ENCODE results near the gene TLL1. TPM values are rescaled to one million over a fixed set of nuclear protein-coding genes. Genes with fewer than 3 reads are reported as not detected.

TLL1 gene
- total RNA-seq, 1 experiment from 2014 or later, result not detected

DNA sequence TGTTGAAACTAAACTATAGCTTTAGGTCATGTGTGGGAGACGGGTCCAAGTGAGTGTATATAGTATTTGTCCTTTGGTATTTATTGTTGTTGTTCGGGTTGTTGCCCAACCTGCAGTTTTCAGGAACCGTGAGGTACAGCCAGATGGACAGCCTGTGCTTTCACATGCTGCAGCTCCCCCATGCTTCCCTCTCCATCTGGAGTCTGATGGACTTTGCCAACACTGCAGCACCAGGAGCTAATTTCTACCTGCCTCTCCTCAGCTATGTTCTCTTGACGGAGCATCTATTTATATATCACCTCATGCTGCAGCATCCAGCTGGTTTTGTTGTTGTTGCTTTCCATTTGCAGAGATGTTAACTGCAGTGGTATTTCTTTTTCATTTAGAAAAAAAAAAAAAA, 80.1 kb downstream of the TLL1 start:
- in situ Hi-C loops (cut with HindIII; ENCODE audit: low pct_unique_long_range_greater_than_20kb, low sequenced_read_pairs), result no loop called here

DNA sequence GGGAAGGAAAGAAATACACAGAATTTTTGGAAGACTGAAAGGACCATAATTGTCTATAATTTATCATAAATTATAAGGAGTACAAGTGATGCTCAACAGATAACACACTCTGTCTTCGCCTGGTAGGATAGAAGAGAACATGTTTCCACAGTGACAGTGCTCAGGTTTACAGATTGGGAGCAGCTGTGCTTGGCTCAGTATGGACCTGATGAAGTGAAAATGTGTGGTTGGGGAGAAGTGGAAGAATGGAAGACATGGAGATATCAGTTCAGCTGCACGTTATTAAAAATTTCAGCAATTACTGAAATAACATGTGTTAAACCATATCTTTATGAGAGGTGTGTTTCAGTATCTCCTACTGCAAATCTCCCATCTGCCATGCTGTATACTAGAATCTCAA, 90.6 kb downstream of the TLL1 start:
- in situ Hi-C loops (cut with HindIII; ENCODE audit: low pct_unique_long_range_greater_than_20kb, low sequenced_read_pairs), result no loop called here
- no peak for DNase-seq (ENCODE audit: low read depth, low spot score)

More for the DNA sequence above, 80.1 kb downstream of the TLL1 start:
- no peak for DNase-seq (ENCODE audit: low read depth, low spot score)

DNA sequence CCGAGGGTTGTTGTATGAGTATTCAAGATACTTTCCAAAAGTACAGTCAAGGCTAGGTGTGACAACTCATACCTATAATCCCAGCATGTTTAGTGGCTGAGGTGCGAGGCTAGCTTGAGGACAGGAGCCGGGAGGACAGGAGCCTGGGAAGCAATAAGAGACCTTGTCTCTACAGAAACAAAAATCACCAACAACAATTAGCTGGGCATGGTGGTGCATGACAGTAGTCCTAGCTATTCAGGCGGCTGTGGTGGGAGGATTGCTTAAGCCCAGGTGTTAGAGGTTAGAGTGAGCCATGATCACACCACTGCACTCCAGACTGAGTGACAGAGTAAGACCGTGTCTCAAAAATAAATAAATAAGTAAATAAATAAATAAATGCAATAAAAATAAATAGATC, 91.6 kb downstream of the TLL1 start:
- DNase-seq (ENCODE audit: low read depth, low spot score), result no peak
- in situ Hi-C loops (cut with HindIII; ENCODE audit: low pct_unique_long_range_greater_than_20kb, low sequenced_read_pairs), result no loop called here

DNA sequence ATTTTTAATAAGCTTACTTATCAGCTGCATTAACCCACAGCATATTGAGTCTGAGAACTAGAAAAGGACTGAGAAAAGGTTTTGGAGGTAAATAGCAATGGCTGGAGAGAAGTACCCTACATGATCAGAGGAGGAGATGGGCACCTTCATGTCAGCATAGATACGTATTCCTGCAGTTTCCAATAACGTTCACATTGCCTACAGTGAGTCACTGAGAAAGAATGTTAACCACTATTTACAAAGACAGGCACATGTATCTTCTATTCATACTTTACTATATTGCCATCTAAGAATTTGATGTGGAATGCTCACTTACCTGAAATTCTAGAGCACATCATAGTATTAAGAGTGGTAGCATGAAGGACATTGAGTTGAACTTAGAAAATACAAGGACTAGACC, 92.5 kb downstream of the TLL1 start:
- no peak for DNase-seq (ENCODE audit: low read depth, low spot score)
- in situ Hi-C loops (cut with HindIII; ENCODE audit: low pct_unique_long_range_greater_than_20kb, low sequenced_read_pairs), result no loop called here

DNA sequence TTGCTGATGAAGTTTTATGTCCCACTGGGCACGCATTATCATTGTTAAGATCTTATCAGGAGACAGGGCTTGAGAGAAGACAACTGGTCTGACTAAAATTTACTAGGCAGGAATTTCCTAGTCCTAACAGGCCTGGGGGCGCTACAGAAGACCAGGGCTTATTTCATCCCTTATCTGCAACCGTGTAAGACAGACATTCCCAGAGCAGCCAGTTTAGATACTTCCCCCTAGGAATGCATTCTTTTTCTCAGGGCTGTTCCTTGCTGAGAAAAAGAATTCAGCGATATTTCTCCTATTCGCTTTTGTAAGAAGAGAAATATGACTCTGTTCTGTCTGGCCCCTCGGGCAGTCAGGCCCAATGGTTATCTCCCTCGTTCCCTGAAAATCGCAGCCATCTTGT, 93.8 kb downstream of the TLL1 start:
- no peak for DNase-seq (ENCODE audit: low read depth, low spot score)
- in situ Hi-C loops (cut with HindIII; ENCODE audit: low pct_unique_long_range_greater_than_20kb, low sequenced_read_pairs), result no loop called here

DNA sequence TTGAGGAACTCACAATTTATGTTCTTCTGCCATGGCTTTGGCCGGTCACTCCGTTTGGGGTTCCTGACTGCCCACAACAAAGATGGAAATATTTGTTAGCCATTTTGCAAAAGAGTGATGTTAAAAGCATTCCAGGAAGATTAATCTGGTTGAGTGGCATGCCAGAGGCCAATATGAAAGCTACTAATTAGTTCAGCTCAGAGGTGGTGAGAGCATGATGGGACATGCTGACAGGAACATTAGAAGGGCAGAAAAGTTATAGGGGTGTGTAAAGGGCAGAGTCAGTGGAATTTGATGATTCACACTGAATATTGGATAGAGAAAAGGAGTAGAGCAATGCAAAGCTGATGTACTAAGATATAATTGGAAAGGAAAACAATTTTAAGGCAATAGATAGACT, 94.4 kb downstream of the TLL1 start:
- in situ Hi-C loops (cut with HindIII; ENCODE audit: low pct_unique_long_range_greater_than_20kb, low sequenced_read_pairs), result no loop called here
- no peak for DNase-seq (ENCODE audit: low read depth, low spot score)

DNA sequence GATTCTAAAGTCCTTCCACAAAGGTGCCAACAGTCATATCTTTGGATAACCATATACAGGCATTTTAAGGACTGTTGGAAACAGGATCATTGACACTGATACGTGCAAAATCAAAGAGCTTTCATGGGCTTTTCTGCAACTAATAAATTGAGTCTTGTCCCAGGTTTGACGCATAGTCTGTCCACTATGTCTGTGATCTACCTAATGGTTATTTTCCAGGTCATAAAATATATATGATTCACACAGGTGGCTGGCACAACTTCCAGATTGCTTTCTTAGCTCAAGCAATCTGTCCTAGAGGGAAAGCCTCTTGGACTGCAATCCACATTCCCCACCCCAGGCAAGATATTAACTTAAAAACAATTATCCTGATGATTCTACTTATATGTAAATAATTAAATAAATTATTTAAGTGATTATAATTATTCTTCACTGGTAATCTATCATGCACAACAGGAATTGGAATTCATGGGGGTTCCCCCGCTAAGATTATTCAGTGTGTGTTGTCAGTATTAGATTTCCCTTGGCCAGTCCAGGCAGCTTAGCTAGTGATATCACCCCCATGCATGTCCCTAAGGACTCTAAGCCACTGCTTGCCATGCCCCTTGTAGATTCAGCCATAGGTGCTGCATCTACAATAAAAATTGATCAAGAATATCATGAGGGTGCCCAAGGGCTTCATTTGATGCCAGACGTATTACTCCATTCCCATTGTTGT, 97.8 kb downstream of the TLL1 start:
- in situ Hi-C loops (cut with HindIII; ENCODE audit: low pct_unique_long_range_greater_than_20kb, low sequenced_read_pairs), result no loop called here

DNA sequence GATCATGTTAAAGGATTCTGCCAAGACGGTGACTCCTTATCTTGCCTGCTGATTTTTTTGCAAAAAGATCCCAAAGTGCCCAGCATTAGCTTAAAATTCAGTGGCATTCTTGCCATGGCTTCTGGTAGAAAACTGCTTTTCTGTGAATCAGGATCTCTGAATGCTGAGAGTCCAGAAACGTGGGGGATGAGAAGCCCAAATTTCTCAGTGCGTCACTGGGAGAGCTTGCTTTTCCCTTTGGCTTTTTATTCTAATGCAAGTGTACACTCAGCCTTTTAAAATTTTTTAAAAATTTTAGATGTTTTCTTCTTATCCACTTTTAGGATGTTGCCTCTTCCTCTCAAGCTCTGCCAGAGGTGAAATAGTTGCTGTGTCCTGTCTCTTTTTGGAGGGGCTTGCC, 98.4 kb downstream of the TLL1 start:
- DNase-seq (ENCODE audit: low read depth, low spot score), result no peak
- in situ Hi-C loops (cut with HindIII; ENCODE audit: low pct_unique_long_range_greater_than_20kb, low sequenced_read_pairs), result no loop called here

More for the DNA sequence above, 97.8 kb downstream of the TLL1 start:
- no peak for DNase-seq (ENCODE audit: low read depth, low spot score)

DNA sequence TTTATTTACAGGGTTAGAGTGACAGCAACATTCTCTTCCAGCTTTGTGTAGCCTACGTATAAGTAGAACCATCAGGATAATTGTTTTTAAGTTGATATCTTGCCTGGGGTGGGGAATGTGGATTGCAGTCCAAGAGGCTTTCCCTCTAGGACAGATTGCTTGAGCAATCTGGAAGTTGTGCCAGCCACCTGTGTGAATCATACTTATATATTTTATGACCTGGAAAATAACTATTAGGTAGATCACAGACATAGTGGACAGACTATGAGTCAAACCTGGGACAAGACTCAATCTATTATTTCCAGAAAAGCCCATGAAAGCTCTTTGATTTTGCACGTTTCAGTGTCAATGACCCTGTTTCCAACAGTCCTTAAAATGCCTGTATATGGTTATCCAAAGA, 98.9 kb downstream of the TLL1 start:
- in situ Hi-C loops (cut with HindIII; ENCODE audit: low pct_unique_long_range_greater_than_20kb, low sequenced_read_pairs), result no loop called here
- no peak for DNase-seq (ENCODE audit: low read depth, low spot score)

DNA sequence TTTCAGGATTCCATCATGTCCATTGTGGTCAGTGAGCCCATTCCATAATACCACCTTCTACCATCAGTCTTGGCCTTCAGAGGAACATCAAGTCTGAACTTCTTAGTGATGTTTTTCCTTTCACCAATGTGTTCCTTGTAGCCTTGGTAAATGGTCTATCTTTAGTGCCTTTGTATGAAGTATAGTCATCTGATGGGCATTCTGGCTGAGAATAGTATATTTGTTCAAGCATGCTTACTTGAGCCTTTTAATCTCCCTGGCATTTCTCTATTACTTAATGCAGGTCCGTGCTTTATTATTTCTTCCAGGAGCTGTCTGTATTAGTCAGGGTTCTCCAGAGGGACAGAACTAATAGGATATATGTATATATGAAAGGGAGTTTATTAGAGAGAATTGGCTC, 99.7 kb downstream of the TLL1 start:
- no peak for DNase-seq (ENCODE audit: low read depth, low spot score)
- in situ Hi-C loops (cut with HindIII; ENCODE audit: low pct_unique_long_range_greater_than_20kb, low sequenced_read_pairs), result no loop called here

DNA sequence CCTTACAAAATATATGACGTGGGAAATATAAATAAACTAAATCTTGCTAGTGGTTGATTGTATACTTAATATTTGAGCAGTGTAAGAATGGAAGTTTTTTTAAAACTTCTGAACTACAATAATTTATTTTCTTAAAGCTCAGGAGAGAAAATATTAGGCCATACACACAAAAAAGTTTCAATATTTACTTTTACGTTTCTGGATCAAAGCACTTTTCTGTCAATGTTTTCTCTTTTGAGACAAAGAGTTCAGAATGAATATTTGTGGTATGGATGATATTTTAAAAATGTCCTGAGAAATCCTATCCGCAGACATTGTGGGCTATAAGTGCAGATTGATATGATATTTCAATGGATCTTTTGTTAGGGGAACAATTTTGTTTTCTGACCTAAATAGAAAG, 109.9 kb downstream of the TLL1 start:
- in situ Hi-C loops (cut with HindIII; ENCODE audit: low pct_unique_long_range_greater_than_20kb, low sequenced_read_pairs), result no loop called here
- DNase-seq (ENCODE audit: low read depth, low spot score), result no peak

DNA sequence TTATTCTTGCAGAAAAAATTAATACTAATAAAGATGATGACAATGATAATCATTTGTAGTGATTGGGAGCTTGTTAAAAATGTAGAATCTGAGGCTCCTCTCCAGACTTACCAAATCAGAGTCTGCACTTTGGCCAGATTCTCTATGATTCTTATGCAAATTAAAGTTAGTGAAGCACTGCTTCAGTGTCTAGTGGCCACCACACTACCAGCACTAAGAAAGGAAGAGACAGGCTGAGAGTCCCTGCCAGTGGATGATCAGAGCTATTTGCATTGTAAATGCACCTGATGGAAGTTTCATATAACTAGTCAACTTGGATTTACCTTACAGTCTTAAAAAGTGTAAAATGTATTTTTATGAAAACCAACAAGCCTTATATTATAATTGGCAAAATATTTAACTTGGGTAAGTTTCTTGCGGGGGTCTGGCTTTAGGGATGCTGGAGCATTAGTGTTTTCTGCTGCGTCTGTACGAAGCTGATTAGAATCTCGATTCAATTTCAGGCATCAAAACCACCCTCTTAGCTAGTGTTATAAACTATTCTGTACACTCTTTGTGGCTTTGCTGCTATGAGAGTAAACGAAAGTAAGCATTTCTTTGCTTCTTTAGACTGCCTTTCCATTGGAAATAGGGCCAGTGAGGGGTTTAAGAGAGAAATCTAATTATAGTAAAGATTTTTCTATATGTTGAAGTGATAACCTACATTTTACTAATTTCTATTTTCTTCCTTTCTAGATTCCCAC, 114.1 kb downstream of the TLL1 start:
- in situ Hi-C loops (cut with HindIII; ENCODE audit: low pct_unique_long_range_greater_than_20kb, low sequenced_read_pairs), result no loop called here
- DNase-seq (ENCODE audit: low read depth, low spot score), result no peak

DNA sequence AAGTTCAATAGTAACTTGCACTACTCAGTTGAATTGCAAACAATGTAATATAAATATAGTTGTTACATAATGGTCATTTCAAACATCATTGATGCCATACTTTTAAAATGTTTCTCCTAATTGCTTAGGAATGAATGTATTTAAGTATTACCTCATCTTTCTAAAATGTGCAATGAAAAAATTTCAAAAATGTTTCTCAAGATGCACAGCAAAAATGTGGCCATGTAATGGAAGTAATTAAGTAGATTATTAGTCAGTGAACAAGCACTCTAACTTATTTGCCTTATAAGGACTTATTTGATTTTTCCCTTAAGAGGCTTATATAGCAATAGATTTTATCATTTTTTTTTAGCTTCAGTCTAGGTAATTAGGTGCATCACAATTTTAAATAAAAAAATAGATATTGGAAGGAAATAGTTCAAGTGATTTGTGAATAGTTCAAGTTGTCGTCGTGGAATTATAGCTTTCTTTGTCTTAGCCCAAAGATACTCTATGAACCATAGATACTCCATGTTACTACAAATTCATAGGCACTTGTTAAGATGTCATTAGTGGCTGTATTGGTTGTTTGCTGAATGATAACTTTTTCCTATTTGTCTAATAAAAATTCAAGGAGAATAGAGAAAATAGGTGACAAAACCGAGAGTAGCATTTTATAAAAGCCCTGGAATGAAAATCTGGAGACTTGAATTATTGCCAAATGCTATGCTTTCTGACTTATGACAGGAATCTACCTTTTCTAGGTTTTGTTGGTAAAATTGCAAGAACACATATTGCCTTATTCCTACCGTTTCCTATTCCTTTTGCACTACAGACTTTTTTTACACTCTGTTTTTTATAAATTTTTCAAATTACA, 118.5 kb downstream of the TLL1 start:
- no peak for DNase-seq (ENCODE audit: low read depth, low spot score)
- in situ Hi-C loops (cut with HindIII; ENCODE audit: low pct_unique_long_range_greater_than_20kb, low sequenced_read_pairs), result no loop called here

DNA sequence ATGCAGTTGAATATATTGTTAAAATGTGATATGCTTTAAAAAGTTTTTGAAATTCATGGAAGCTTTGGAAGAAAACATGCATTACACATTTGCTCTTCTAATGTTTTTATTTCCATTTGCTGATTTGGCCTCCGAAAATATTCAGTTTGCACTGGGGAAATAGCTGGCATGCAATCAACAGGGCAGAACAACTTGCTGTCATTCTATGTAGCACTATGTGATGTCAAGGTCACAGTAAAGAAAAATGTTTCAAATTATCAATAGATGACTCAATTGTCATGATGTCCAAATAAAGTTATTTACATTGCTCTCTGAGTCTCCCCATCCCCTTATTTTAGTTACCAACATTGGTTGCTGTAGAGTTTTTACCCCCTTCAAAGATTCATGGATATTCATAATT, 119.2 kb downstream of the TLL1 start:
- in situ Hi-C loops (cut with HindIII; ENCODE audit: low pct_unique_long_range_greater_than_20kb, low sequenced_read_pairs), result no loop called here
- DNase-seq (ENCODE audit: low read depth, low spot score), result no peak

DNA sequence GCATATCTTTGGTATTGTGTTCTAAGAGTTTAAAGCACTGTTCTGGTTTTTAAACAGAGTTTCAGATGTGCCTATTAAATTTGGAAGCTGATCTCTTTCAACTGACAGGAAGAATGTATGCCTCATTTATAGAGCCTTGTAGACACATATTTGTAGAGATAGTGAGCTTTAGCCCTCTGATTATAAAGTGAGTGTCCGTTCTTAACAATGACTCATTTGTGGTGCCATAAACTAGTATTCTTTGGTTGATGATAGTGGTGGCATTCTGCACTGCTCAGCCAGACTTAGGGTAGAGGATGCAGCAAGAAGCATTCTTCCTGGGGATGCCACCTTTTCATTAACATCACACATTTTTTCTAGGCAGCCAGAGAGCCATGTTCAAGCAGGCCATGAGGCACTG, 121.7 kb downstream of the TLL1 start:
- no peak for DNase-seq (ENCODE audit: low read depth, low spot score)

DNA sequence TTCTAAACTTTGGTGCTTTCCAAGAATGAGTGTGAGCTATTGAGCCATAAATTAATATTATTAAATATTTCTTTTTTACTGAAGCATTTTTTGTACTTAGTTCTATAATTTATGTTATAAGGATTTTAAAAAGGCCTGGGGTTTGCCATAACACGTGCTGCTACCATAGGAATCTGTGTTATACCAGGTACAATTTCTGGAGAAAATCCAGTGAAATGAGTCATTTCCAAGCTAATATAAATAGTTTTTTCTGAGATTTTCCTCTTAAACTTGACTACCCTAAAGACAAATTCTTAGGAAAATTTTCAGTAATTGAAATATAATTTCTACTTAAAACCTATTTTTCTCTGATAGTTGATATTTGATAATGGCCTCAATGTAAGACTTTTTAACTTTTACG, 130.8 kb downstream of the TLL1 start:
- in situ Hi-C loops (cut with HindIII; ENCODE audit: low pct_unique_long_range_greater_than_20kb, low sequenced_read_pairs), result no loop called here
- no peak for DNase-seq (ENCODE audit: low read depth, low spot score)

More for the DNA sequence above, 121.7 kb downstream of the TLL1 start:
- in situ Hi-C loops (cut with HindIII; ENCODE audit: low pct_unique_long_range_greater_than_20kb, low sequenced_read_pairs), result no loop called here

DNA sequence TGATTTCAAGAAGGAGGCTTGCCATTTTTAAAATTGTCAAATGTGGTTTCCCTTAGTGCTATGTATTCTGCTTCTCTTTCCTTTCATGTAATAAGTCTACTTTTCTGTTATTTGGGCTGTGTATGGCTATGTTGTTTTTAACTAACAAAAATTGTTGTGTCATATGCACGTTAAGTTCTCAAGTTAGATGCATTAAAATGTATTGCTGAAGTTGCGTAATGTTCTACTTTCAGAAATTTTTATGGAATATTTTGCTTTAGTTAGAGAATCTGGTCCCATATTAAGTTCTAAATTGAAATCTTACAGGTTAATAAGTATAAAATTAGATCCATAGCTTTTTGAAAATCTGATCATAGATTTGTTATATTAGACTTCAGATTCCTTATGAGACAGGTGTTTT, 133.2 kb downstream of the TLL1 start:
- in situ Hi-C loops (cut with HindIII; ENCODE audit: low pct_unique_long_range_greater_than_20kb, low sequenced_read_pairs), result no loop called here
- DNase-seq (ENCODE audit: low read depth, low spot score), result no peak

DNA sequence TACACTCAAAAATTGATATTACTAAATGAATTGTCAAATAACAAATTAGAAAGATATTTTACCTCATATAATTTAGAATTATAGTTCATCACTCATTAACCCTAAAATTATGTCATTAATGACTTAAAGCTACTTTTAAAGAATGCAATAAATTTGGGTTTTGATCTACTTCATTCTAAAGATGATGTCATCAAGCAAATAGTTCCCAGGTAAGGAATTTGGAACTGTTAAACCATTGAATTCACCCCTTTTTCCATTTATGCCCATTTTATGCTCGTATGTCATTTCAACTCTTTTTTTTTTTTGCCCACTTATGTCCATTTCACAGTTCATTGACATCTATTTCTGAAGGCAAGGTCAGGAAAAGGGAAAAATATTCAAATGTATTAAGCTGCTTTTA, 135.5 kb downstream of the TLL1 start:
- DNase-seq (ENCODE audit: low read depth, low spot score), result no peak
- in situ Hi-C loops (cut with HindIII; ENCODE audit: low pct_unique_long_range_greater_than_20kb, low sequenced_read_pairs), result no loop called here

Measured in SK-MEL-5 (cell line).